ENCODE measurements around the gene SLC2A1.

DNA sequence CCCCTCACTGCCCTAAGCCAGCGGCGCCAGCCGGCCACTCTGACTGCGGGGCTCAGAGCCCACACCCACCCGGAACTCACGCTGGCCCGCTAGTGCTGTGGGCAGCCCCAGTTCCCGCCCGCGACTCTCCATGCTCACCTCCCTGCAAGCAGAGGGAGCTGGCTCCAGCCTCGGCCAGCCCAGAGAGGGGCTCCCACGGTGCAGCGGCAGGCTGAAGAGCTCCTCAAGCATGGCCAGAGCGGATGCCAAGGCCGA is 41.5 kb downstream of the SLC2A1 start:
- TF ChIP-seq POLR2AphosphoS5 (IDR thresholded peaks at IDR 0.05; ENCODE audit: low read depth, low read length) (no peak), POLR2A (IDR thresholded peaks at IDR 0.05; ENCODE audit: low read depth, low read length) (no peak)
